Stimulated activated CD4-positive, alpha-beta T cell treated with anti-CD3 and anti-CD28 coated beads, TNF-alpha, amount 100 ng/mL, for 4 hours (primary cell): Measurements from ENCODE around the gene BRK1.
"Not testable (repeated sequence)": the region's sequence is repeated elsewhere in the genome, so short reads cannot be mapped to it uniquely, and the experiment has no call there.

Experiments used
- DNase-seq, 3 experiments: peaks; one replicate each; pipeline ENCODE4 v3.0.0-alpha.2; 2020; ENCODE audit warnings: low read depth in 3 of 3

Gene BRK1

DNA sequence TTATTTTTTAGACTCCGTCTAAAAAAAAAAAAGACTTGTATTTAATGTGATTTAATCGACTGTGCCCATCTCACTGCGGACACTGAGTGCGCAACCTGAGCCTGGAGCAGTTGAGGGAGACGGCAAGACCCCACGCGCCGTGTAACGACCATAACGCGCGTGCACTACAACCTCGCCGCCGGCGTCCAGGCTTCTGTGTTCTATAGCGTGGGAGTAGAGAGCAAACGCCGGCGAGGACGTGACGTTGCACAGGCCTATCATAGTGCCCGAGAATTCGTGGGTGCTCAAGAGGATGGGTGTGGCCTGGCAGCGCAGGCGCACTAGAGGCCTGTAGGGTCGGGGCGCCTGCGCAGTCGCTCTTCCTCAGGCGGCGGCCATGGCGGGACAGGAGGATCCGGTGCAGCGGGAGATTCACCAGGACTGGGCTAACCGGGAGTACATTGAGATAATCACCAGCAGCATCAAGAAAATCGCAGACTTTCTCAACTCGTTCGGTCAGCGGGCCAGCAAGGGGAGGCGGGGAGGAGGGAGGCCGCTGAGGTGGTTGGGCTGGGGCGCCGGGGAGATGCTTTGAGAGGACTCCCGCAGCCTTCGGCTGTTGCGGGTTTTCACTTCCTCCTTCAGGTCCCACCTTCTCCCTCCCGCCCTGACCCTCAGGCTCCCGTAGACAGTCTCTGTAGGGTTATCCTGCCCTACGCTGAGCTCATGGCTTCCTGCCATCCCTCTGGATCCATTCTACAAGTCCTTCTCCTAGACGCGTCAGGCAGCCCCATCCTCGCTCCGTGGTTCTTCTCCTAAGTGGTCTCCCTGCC lies at the start of gene BRK1:
Gene BRK1 (plus strand): TSS at position 350 of the 812 bp plus-strand sequence. CDS start 27 bp downstream, at position 377.
- DNase-seq, result peak; percentile 80 to 90 (median 87)

DNA sequence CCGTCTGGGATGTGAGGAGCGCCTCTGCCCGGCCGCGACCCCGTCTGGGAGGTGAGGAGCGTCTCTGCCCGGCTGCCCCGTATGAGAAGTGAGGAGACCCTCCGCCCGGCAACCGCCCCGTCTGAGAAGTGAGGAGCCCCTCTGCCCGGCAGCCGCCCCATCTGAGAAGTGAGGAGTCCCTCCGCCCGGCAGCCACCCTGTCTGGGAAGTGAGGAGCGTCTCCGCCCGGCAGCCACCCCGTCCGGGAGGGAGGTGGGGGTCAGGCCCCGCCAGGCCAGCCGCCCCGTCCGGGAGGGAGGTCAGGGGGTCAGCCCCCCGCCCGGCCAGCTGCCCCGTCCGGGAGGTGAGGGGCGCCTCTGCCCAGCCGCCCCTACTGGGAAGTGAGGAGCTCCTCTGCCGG lies 45.4 kb upstream of the BRK1 start:
- not testable (repeated sequence) for DNase-seq

DNA sequence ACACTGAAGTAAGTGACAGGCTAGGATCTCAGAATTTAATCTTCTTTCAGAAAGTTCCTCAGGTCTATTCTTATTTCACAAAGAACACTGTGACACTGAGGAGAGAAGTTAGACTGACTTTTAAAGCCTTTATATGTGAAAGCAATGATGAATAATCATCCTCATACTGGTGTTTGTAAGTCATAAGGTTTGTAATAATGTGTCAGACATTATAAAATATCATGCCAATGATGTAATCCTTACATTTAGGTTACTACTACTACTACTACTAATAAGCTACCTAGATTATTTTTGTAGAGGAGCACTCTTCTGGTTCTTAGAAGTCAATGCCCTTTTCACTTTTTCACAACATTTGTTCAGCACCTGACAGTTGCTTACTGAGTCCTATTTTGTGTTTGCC lies 40.8 kb upstream of the BRK1 start:
- DNase-seq, result no peak

DNA sequence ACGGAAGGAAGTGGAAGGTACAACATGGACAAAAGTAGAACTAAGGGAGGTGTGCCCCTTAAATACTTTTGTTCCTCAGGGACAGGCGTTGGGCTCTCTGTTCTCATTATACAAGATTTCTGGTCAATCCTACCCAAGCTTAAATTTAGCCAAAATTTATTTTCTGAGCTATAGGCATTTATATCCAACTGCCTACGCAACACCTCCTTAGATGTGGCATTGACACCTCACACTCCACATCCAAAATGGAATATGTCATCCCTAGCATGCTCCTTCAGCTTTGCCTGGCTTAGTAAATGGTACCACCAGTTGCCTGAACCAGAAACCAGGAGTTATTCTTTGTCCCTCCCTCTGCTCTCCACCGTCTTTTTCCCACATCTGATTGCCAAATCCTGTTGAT lies 33.6 kb upstream of the BRK1 start:
- no peak for DNase-seq

DNA sequence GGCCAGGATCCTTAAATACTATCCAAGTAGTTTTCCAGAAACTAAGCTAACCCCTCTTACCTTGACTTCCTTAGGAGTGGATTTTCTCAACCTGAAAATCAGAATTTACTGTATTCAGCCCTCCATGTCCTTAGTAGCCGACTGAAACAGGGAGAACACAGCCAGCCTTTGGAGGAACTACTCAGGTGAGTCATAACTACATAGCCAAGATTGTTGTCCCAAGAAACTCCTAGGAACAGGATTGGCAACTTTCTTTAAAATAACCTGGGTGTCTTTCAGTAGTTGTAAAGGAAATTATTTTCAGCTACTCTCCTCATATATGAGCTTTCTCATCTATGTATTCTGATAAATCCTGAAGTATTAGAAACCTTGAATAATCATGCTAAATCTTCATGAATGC lies 29.7 kb upstream of the BRK1 start:
- no peak for DNase-seq

DNA sequence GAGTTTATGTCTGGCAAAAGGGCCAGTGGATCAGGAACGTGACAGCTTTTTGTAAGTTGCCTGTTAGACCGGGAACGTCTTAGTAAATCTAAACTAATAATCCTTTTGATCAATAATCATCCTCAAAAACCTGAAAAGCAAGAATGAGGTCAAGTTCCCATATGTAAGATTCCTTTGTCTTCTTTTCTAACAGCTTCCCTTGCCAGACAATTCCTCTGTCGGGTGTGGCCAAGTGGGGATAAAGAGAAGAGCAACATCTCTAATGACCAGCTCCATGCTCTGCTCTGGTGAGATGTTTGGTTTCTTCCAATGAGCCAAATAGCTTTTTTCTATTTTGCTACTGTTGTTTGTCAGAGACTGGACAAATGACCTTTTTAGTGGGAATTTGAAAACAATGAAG lies 27.2 kb upstream of the BRK1 start:
- no peak for DNase-seq

DNA sequence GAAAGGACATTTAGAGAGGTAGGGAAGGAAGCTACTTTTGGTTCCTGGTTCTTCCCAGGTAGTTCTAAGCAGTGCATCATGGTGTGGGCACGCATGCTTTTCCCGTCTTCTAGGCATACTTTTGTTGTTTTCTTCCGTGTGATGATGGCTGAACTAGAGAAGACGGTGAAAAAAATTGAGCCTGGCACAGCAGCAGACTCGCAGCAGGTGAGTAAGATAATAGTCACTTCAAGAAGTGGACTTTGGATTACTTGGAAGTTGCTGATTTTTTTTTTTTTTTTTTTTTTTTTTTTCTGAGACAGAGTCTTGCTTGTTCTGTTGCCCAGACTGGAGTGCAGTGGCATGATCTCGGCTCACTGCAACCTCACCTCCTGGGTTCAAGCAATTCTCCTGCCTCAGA lies 25.3 kb upstream of the BRK1 start:
- no peak for DNase-seq

DNA sequence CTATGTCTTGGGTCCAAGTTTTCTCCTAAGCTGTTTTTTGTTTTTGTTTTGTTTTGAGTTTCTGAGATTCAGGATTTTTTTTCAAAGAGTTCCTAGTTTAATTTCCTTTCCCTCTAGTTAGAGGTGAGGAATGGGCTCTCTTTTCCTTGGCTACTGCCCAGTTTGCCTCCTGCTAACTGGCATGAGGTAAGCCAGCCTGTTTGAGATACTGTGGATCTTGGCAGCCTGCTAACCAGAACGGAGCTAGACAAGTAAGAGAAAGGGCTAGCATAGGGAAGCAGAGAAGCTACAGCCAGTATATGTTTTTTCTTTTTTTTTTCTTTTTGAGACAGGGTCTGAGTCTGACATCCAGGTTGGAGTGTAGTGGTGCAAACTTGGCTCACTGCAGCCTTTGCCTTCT lies 24.7 kb upstream of the BRK1 start:
- not testable (repeated sequence) for DNase-seq

DNA sequence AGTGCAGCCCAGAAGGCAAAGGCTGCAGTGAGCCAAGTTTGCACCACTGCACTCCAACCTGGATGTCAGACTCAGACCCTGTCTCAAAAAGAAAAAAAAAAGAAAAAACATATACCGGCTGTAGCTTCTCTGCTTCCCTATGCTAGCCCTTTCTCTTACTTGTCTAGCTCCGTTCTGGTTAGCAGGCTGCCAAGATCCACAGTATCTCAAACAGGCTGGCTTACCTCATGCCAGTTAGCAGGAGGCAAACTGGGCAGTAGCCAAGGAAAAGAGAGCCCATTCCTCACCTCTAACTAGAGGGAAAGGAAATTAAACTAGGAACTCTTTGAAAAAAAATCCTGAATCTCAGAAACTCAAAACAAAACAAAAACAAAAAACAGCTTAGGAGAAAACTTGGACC lies 24.1 kb upstream of the BRK1 start:
- DNase-seq, result not testable (repeated sequence)

DNA sequence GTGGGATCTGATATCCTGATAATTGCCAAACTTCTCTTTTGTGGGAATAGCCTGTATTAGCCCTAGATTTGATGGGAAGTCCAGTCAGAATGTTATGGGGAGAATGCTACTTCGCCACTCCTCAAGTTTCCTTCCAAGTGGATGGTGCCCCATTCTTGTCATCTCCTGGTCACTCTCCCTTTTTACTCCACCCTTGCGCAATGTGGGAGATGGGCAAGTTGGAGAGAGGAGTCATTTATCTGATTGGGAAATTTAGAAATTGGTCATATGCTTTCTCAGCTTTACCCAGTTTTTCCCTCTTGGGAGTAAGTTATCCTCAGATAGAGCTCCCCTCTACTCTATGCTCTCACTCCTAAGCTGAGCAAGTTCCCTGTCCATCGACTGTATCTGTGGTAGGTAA lies 21.8 kb upstream of the BRK1 start:
- no peak for DNase-seq

DNA sequence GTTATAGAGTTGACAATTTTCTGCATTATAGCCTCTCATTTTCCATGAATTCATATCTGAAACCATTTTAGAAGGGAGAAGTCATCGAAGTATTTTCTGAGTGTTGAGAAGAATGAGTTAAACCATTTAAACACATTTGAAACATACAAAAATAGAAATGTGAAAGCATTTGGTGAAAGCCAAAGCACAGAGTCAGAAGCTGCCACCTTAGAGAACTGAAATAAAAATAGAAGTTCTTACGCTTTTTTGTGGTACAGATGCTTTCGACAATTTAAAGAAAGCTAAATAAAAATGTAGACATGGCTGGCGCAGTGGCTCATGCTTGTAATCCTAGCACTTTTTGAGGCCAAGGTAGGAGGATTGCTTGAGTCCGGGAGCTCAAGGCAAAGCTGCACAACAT lies 16.4 kb upstream of the BRK1 start:
- no peak for DNase-seq

DNA sequence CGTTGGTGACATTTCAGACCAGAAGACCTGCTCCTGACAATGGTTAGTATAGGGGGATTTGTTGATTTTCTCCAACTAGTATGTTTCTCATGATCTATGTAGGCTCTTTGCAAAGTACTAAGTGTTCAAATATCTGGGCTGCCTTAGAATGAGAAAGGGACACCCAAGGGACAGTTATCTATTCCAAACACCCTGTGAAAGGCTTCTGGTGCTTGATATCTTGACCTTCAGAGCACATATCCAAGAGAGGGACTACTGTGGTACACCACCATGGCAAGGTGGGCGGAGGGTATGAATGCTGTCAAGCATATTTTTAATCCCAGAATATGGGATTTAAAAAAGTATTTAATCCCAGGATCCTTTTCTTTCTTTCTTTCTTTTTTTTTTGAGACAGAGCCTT lies 8.6 kb upstream of the BRK1 start:
- DNase-seq, result no peak

DNA sequence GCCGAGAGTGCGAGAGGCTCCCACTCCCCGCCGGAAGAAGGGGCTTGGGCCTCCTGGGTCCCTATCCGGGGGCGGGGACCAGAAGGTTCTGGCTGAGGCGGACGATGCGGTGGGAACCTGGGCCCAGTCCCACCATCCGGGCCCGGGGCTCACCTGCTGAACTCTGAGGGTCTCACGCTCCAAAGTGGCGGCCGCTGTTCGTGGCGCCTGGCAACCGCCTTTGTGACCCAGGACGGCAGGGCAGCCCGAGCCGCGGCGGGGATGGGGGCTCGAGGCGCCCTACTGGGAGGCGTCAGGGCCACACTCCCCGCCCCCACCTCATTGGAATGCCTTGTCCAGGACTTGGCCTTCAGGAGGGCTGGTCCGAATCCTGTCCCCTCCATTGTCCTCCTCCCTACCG lies 7.4 kb upstream of the BRK1 start, which contains the start of gene FANCD2OS:
Gene FANCD2OS (minus strand): TSS at position 165 of the 400 bp plus-strand sequence. CDS start 3,481 bp downstream, outside the sequence.
- DNase-seq, result no peak

DNA sequence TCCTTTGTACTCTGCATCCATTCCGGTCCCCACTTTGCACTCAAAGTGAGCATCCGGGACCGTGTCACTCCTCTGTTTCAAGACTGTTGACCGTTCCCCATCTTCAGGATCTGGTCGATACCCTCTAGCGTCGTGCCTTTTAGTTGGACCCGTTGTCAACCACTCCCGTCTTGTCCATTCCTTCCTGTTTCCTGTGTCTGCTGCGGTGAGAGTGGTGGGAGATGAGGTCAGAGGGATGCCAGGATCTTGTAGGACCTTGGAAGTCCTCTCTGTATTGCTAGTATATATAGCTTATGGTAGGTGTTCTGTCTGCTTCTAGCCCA lies 624 bp downstream of the BRK1 start:
- no peak for DNase-seq

DNA sequence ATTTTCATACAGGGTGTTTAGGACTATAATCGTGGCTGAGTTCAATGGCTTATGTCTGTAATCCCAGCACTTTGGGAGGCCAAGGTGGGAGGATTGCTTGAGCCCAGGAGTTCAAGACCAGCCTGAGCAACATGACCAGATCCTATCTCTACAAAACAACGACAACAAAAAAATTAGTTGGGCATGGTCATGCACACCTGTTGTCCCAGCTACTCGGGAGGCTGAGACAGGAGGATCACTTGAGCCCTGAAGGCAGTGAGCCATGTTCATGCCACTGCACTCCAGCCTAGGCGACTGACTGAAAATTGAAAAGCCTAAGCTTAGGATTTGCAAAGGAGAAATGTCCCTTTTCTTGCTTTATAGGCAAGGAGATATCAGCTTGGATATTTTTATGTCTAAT lies 1.5 kb downstream of the BRK1 start:
- DNase-seq, result no peak

DNA sequence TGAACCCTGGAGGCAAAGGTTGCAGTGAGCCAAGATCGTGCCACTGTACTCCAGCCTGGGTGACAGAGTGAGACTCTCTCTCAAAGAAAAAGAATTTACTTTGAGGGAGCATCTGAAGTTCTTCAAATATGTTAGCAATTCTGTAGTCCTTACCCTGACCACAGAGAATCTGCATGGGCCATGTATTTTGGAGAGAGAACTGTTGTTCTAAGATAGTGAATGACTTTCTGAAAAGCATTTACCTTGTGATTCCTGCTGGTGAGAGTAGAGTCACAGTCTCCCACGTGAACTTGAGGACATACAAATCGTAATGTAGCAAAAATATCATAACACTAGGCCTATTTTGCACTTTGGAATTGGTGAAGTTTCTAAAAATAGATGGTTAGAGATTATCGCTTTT lies 3.9 kb downstream of the BRK1 start:
- no peak for DNase-seq

DNA sequence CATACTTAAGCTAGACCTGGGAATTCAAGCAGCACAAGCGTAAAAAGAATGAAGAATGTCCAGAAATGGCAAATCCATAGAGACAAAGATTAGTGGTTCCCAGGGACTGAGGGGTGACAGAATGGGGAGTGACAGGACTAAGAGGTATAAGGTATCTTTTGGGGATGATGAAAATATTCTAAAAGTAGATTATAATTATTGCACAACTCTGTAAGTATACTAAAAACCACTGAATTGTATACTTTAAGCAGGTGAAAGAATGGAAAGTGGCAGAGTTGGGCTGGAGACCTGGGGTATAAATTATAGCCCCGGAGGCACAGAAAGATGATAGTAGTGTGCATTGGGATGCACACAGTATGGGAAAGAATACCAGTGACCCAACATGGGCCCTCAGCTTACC lies 5.6 kb downstream of the BRK1 start:
- DNase-seq, result no peak

DNA sequence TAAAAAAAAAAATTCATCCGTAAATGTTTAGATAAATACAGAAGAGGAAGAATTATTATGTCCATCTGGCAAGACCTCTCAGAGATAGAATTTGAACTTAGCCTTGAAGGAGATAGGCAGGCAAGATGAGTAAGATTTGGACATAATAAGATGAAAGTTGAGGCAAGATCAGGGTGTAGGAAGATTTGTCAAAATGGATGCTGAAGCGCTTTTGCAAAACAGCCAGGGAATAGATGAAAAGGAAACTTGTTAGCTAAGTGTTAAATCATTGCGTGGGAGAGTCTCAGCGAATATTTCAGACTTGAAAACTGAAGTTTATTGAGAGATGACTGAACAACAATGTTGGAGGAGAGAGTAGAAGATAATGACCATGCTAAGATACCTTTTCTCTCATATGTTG lies 7.2 kb downstream of the BRK1 start:
- no peak for DNase-seq

DNA sequence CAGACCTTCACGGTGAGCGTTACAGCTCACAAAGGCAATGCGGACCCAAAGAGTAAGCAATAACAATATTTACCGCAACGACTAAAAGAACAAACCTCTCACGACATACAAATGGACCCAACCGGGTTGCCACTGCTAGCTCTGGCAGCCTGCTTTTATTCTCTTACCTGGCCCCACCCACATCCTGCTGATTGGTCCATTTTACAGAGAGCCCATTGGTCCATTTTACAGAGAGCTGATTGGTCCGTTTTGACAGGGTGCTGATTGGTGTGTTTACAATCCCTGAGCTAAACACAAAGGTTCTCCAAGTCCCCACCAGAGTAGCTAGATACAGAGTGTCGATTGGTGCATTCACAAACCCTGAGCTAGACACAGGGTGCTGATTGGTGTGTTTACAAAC lies 20.4 kb downstream of the BRK1 start:
- DNase-seq, result not testable (repeated sequence)

DNA sequence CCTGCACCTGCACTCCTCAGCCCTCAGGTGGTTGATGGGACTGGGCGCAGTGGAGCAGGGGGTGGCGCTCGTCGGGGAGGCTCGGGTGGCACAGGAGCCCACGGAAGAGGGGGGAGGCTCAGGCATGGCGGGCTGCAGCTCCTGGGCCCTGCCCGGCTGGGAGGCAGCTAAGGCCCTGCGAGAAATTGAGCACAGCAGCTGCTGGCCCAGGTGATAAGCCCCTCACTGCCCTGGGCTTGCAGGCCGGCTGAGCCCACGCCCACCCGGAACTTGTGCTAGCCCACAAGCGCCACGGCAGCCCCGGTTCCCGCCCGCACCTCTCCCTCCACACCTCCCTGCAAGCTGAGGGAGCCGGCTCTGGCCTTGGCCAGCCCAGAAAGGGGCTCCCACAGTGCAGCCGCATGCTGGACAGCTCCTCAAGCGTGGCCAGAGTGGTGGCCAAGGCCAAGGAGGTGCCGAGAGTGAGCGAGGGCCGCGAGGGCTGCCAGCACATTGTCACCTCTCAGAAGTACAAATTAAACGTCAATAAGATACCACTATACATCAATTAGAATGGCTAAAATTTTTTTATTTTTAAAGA lies 21.0 kb downstream of the BRK1 start:
- DNase-seq, result no peak

DNA sequence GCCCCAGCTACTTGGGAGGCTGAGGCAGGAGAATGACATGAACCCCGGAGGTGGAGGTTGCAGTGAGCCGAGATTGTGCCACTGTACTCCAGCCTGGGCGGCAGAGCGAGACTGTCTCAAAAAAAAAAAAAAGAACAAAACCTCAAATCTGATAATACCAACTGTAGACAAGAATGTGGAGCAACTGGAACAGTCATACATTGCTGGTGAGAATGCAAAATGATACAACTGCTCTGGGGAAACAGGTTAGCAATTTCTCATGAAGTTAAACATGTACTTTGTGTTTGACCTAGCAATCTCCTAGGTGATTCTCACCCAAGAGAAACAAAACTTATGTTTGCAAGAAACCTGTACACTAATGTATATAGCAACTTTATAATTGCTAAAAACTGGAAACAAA lies 21.7 kb downstream of the BRK1 start:
- DNase-seq, result no peak

DNA sequence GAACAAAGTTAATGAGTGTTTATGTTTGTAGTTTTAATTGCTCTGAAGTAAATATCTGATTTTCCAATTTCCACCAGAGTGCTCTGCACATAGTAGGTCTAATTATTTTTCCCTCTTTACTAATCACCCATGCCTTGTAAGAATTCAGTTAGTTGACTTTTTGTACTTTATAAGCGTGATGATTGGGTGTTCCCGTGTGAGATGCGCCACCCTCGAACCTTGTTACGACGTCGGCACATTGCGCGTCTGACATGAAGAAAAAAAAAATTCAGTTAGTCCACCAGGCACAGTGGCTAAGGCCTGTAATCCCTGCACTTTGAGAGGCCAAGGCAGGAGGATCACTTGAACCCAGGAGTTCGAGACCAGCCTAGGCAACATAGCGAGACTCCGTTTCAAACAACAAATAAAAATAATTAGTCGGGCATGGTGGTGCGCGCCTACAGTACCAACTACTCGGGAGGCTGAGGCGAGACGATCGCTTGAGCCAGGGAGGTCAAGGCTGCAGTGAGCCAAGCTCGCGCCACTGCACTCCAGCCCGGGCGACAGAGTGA lies 25.6 kb downstream of the BRK1 start:
- DNase-seq, result no peak
